Head of caudate nucleus (tissue), 42 donors: ENCODE results near the gene GALNT16.
"Not testable (repeated sequence)": the region's sequence is repeated elsewhere in the genome, so short reads cannot be mapped to it uniquely, and the experiment has no call there.

ENCODE experiments used
- DNase-seq, 42 donors: peaks; one replicate each; pipeline versions ENCODE4 v3.0.0 to v3.0.0-alpha.2; 2020 to 2021; ENCODE audit warnings: mixed read lengths in 7 of 42
- intact Hi-C: fragments of 100-400 bp; cut with DNase I; formaldehyde crosslinking; loops from one replicate; pipeline ENCODE4 v1.15.0; 2022

Gene GALNT16

GRCh38 chr14:69280746-69281291, 20.9 kb downstream of the GALNT16 start:
- intact Hi-C loops: no loop called here

GRCh38 chr14:69281450-69282169, 21.7 kb downstream of the GALNT16 start:
- intact Hi-C loops: no loop called here
- peak in 2 of 42 donors; percentile 20 to 43 for DNase-seq

More at GRCh38 chr14:69280746-69281291, 20.9 kb downstream of the GALNT16 start:
- no peak for DNase-seq

GRCh38 chr14:69282448-69282847, 22.5 kb downstream of the GALNT16 start:
- no peak for DNase-seq
- intact Hi-C loops: no loop called here

GRCh38 chr14:69284170-69284569, 24.2 kb downstream of the GALNT16 start:
- DNase-seq: no peak
- intact Hi-C loops: no loop called here

- DNase-seq: no peak
- intact Hi-C loops: no loop called here
Measured at GRCh38 chr14:69285661-69286255, 25.8 kb downstream of the GALNT16 start.

DNA sequence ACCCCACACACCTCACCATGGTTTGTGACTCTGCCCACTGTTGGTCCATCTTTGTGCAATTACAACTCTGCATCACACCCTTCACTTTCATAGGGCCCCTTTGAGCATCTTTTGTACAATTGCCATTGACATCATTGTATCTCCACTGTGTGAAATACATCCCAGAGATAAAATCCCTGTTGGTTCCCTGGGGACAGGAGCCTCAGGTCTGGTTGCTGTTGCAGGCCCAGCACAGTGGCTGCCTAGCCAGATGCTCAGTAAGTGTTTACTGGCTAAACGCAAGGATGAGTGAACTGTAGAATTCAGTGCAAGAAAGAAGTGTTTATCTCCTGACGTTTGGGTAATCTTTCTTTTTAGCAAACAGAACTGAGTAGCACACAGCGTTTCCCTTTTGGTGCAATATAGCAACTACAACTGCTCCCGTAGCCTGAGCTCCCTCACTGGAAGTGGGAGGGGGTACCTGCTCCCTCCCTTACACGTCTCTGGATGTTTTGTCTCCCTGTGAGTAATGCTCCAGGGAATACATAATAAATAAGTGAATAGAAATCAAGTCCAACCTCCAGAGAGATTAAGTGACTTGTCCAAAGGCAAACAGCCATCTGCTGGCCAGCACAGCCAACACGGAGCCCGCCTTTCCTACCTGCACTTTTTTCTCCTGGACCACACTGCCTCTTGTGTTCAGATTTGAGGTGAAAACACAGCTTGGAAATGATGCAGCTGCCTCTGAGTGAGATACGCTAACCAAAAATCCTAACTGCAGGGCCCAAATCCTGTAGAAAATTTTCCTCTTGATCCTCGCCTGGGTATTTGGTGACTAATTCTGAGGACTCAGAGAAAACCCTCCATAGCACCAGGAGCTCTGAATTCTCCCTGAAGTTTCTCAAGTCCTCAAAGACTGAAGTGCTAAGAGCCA, 27.4 kb downstream of the GALNT16 start:
- no peak for DNase-seq
- intact Hi-C loops: no loop called here

- intact Hi-C loops: no loop called here
- peak in 20 of 42 donors; percentile 10 to 76 (median 33) for DNase-seq
Measured at GRCh38 chr14:69288011-69288771, 28.2 kb downstream of the GALNT16 start.

GRCh38 chr14:69288956-69289705, 29.2 kb downstream of the GALNT16 start:
- intact Hi-C loops: no loop called here
- no peak for DNase-seq

DNA sequence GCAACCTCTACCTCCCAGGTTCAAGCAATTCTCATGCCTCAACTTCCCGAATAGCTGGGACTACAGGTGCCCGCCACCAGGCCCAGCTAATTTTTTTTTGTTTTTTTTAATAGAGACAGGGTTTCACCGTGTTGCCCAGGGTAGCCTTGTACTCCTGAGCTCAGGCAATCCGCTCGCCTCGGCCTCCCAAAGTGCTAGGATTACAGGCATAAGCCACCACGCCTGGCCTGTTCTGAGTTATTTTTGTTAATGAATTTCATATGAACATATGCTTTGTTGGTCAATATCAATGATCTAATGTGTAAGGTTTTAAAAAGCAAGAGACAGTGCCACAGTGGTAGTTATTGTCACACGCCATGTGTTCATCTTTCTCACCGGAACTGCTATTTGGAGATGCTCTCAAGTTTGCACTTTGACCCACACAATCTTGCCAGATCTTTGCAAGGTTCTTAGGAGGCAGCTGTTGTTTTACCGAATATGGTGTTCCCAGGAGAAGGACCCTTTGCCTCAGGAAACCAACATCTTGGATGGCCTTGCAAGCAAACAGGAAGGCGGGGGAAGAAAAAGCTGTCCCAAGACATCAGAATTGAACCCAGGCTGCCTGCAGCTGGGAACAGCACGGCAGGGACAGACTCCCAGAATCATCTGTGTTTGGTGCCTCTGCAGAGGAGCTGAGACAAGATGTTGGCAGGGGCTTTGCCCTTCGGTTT, 30.0 kb downstream of the GALNT16 start:
- DNase-seq: no peak
- intact Hi-C loops: no loop called here

DNA sequence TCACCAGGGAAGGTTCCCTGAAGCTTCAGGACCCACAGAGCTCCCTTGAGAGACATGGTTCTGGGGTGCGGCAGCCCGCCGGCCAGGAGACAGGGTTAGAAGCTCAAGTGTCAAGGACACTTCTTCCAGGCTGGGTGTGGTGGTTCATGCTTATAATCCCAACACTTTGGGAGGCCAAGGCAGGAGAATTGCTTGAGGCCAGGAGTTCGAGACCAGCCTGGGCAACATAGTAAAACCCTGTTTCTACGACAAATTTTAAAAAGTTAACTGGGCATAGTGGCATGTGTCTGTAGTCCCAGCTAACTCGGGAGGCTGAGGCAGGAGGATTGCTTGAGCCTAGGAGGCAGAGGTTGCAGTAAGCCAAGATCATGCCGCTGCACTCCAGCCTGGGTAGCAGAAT, 30.9 kb downstream of the GALNT16 start:
- intact Hi-C loops: not testable (repeated sequence)

DNA sequence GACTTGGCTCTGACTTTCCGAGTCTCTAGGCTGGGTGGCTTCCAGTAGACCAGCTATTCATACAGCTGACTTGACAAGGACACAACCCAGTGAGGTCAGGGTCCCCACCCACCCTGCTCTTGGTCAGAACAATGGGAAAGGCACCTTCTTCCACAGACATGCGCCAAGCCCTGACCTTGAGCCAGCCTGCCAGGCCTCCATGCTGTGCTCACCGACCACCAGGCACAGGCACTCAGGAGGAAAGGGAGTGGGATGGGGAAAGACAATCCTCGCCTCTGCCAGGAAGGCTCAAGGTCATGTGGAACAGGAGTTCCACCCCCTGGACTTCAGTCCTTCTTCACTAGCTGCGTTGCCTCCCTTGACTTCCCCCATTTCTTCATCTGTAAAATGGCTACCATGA, 31.4 kb downstream of the GALNT16 start:
- no peak for DNase-seq
- intact Hi-C loops: no loop called here

More for the DNA sequence above, 30.9 kb downstream of the GALNT16 start:
- not testable (repeated sequence) for DNase-seq

DNA sequence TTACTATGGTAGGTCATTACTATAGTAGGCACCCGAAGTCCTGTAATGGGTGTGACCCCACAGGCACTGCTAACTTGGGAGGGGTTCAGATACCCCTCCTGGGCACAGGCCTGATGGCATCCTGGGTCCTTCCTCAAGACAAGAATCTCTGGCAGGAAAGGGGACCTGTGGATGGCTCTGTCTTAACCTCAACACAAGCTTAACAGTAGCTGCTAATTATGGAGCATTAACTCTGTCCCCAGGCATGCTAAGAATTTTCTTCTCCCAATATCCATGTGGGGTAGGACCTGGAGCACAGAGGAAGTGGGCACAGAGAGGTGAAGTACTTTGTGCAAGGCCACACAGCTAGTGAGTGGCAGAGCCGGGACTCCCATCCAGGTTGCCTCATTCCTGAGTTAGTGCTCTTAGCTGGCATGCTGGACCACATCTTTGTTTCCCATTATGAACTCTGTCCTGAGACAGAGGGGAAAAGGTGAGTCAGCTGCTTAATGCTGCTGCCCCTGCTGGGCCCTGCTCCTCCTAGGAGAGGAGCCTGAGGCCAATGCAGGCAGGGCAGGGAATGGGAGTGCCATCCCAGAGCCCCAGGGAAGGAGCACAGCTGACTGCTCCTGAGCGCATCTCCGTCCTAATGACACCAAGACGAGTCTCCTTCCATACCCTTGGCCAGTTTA, 32.1 kb downstream of the GALNT16 start:
- intact Hi-C loops: no loop called here
- DNase-seq: no peak

- DNase-seq: peak in 1 of 42 donors; percentile 23
- intact Hi-C loops: no loop called here
Measured at GRCh38 chr14:69298131-69299071, 38.4 kb downstream of the GALNT16 start.

- intact Hi-C loops: no loop called here
- DNase-seq: peak in 1 of 42 donors; percentile 23
Measured at GRCh38 chr14:69299286-69300035, 39.5 kb downstream of the GALNT16 start.

DNA sequence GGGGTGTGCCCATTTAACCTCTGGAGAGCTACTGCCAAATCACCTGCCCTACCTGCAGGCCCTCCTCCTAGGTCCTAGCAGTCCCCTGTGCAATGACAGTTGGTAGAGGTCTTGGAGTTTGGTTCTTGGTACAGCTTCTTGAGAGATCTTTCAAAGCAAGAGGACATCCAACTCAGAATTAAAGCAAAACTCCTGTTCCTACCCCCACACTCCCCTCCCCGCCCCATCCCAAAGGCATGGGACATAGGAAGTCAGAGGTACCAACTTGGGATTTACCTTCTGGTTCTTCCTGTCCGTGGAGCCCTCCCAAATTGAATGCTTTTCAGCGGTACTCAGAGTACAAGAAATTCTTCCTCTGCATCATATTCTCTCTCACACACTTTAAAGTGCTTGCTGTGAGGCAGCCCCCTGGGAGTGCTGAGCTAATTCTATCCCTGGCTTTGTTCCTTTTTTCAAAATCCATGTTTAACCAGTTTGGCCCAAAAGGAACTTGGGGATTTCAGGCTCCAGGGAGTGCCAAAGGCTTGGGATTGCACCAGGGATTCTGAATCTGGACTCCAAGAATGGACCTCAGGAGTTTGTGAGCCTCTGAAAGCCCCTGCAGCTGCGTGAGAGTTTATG, 40.8 kb downstream of the GALNT16 start:
- peak in 3 of 42 donors; percentile 2 to 15 (median 14) for DNase-seq

More for the DNA sequence above, 40.8 kb downstream of the GALNT16 start:
- intact Hi-C loops: no loop called here
